ENCODE results near the gene KYAT1.

KYAT1 gene

DNA sequence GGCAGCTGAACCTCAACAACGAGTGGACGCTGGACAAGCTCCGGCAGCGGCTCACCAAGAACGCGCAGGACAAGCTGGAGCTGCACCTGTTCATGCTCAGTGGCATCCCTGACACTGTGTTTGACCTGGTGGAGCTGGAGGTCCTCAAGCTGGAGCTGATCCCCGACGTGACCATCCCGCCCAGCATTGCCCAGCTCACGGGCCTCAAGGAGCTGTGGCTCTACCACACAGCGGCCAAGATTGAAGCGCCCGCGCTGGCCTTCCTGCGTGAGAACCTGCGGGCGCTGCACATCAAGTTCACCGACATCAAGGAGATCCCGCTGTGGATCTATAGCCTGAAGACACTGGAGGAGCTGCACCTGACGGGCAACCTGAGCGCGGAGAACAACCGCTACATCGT lies 26.6 kb upstream of the KYAT1 start:
- DNase-seq (ENCODE audit: low spot score), result peak; percentile 36

DNA sequence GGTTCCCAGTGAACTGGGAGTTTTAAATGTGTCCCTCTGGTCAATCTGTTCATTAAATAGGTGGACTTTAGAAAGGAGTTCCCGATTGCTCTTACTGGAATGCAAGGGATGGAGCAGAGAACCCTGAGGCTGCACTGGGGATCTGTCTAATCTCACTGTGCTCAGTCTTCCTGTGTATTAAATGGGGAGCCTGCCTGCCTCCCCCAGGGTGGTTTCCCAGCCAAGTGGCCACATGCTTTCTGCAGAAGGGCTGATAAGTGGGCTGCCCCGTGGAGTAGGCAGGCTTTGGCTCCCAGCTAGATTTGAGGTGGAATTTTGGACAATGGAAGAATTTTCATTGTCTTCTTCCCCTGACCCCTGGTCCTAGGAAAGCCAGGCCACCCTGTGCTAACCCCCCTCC lies 25.0 kb upstream of the KYAT1 start:
- DNase-seq (ENCODE audit: low spot score), result no peak

DNA sequence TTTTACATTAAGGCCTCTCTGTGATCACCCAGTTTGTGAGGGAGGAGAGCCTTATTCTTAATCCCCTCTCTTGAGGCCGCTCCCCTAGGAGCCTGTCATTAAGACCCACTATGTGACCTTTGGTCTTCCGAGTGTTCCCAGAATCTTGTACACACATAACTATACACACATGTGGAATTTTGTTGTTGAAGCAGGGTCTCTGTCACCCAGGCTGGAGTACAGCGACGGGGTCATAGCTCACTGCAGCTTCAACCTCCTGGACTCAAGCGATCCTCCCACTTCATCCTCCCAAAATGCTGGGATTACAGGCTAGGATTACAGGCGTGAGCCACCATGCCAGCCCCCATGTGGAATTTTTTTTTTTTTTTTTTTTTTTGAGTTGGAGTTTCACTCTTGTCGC lies 24.2 kb upstream of the KYAT1 start:
- no peak for DNase-seq (ENCODE audit: low spot score)

DNA sequence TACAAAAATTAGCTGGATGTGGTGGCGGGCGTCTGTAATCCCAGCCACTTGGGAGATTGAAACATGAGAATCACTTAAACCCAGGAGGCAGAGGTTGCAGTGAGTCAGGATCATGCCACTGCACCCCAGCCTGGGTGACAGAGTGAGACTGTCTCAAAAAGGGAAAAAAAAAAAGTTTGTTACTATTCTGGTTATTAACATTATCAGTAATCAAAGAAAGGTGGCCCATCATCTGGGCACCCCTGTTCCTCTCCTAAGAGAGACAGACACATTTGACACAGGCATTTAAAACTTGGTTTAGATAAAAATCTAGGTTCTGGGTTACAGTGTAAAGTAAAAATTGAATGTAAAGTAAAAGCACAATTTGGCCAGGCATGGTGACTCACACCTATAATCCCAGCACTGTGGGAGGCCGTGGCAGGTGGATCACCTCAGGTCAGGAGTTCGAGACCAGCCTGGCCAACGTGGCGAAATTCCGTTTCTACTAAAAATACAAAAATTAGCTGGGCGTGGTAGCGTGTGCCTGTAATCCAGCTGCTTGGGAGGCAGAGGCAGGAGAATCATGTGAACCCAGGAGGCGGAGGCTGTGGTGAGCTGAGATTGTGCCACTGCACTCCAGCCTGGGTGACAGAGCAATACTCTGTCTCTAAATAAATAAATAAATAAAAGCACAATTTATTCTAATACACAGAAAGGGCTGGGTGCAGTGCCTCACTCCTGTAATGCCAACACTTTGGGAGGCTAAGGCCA lies 22.3 kb upstream of the KYAT1 start:
- no peak for DNase-seq (ENCODE audit: low spot score)

DNA sequence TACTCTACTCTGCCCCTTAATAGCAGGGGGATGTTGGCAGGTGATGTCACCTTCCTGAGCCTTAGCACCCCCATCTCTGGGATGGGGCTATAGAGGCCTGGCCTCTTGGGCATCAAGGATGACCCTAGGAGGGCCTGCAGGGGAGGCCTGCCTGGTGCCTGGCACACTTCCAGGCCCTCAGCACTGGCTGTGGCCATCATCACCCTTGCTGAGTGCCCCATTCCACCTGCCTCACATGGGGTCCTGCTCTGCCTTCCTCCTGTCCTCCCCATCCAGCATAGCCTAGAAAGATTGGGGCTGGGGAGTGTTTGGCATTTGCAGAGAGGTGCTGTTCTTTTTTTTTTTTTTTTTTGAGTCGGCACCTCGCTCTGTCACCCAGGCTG lies 21.3 kb upstream of the KYAT1 start:
- DNase-seq (ENCODE audit: low spot score), result no peak

DNA sequence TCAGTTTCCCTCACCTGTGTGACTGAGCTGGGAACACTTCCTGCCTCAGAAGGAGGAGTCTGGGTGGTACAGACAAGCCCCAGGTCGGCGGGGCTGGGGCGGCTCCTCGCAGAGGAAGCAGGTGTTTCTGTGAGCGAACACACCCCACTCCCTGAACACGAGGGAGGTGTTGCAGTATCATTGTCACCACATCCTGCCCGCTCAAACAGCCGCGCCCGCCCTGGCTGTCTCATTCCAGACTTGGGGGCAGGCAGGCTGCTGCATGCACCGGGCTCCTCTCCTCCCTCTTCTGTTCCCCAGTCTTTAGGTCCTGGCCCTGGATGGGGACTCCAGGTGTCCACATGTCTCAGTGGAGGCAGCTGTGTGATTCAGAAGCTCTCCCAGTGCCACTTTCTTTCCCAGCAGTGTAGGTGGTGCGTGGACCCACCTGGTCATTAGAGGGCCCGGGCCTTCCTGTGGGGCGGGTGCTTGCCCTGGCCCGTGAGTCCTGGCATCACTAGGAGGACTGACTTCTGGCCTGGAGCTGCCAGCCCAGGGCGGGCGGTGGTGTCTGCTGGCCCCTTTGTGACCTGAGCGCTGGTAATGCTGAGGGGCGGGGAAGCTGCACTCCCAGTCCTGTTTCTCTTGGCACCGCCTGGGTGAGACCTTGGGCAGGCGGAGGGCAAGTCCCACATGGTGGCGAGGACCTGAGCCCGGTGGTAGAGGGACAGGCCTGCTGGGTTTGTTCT lies 20.8 kb upstream of the KYAT1 start:
- no peak for DNase-seq (ENCODE audit: low spot score)

DNA sequence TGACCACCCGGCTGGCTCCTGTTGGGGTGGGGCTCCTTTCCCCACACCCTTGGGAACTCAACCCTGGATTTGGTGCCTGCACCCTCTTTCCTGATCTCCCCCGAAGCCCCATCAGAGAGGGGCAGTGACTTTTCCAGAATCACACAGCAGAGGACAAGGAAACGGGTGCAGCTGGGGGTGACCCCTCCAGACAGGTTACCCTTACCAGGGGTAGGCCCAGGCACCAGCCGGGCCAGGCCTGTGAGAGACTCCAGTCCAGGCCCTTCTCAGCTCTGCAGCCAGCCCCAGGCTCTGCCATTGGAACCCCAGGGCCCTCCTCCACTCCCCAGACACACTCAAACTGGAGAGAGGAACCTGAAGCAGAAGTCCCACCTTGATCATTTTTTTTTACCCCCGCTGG lies 20.1 kb upstream of the KYAT1 start:
- no peak for DNase-seq (ENCODE audit: low spot score)

DNA sequence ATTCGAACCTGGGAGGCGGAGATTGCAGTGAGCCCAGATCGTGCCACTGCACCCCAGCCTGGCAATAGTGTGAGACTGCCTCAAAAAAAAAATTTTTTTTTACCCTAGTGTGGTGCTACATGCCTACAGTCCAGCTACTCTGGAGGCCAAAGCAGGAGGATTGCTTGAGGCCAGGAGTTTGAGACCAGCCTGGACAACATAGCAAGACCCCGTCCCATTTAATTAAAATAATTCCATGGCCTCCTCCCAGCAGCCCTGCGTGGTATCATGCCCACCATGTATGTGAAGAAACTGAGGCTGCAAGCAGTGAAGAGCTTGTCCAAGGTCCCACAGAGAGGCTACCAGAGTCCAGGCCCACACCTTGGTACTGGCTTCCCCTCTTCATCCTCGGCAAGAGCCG lies 19.6 kb upstream of the KYAT1 start:
- no peak for DNase-seq (ENCODE audit: low spot score)

DNA sequence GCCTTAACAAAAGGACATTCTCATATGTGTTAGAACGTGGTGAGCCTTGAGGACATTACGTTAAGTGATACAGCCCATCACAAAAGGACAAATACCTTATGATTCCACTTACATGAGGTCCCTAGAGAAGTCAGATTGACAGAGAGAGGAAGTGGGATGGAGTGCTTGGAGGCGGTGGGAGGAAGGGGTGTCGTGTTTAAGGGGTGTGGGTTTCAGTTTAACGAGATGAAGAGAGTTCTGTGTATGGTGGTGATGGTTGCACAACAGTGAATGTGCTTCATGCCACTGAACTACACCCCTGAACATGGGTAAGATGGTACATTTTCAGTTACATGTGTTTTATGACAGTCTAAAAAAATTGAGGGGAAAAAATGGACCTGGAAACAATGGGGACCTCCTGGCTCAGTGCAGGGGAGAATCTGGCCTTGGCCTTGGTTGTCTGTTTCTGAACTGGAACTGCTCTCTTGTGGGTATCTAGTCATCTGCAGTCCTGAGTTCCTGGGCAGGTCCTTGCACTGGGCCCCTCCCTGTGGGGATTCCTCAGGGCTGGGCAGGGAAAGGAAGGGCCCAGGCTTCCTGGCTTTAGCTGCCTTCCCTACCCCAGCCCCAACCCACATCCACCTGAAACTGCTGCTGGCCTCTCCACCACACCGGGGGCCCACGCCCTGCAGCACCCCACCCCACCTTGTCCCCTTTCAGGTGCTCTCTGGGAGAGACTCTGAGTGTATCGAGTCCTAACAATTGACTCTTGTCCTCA lies 18.0 kb upstream of the KYAT1 start:
- no peak for DNase-seq (ENCODE audit: low spot score)

DNA sequence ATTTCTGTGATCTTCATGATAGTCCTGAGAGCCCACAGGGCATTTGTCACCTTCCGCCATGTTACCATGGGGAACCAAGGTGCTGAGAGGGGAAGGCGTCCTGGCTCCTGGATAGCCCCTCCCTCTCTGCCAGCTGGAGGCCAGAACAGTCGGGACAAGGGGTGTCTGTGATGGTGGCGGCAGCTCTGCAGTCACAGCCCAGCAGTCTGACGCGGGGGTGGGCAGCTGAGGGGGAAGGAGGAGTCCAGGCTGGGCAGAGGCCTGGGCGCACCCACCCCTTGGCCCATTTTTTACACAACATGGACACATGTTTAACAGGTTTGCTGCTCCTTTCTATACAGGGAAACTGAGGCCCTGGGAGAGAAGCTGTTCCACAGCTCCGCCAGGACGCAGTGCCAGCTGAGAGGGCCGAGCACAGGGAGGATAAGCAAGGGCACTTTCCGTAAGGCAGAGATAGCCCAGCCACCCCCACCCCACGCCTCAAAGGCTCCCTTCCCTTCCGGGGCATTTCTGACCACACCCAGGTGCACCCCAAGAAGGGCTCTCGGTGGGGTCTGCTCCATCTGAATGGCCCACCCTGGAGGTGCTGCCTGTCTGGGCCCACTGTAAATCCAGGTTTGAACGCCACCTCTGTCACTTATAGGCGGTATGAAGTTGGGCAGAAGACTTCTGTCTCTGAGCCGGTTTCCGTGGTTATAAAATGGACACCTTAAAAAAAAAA lies 17.3 kb upstream of the KYAT1 start:
- no peak for DNase-seq (ENCODE audit: low spot score)

DNA sequence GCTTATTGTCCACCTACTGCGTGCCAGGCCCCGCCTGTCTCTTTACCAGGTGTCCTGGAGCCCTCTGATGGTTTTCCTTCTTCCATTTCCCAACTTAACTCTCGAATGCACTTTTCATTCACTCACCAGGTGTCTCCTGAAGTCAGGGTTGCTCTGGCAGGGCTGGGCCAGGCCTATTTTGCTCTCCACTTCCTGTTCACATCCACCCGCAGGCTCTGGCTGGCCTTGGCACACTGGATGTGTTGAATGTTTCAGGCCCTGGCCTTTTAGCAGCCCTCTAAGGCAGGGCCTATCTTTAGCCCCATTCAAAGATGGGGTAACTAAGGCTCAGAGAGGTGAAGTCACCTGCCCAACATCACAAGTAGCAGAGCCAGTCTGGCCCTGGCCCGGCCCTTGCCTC lies 16.6 kb upstream of the KYAT1 start:
- DNase-seq (ENCODE audit: low spot score), result no peak

DNA sequence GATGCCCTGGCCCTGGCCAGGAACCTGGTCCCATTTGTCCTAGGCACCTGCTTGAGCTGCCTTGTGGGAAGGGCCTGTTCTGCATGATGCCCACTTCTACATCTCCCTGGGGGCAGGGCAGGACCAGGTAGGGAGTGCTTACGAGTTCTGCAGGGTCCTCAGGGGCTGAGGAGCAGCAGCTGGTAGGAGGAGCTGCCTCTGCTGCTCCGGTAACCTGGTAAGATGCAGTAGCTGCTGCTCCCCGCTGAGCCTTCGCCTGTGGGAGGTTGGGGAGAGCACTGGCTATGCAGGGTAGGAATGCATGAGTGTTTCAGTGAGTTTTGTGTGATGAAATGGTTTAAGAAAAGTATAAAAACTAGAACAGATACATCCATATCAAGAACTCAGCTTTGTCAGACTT lies 13.8 kb upstream of the KYAT1 start:
- DNase-seq (ENCODE audit: low spot score), result no peak

DNA sequence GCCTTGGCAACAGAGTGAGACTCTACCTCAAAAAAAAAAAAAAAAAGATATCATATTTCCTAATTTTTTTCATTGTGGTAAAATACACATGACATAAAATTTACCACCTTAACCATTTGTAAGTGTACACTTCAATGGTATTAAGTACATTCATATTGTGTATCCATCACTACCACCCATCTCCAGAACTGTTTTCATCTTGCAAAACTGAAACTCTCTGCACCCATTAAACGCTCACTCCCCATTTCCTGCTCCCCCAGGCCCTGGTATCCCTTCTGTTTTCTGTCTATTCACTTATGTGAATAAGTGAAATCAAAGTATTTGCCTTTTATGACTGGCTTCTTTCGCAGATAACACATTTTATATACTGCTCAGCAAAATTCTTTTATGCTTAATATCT lies 13.0 kb upstream of the KYAT1 start:
- no peak for DNase-seq (ENCODE audit: low spot score)

DNA sequence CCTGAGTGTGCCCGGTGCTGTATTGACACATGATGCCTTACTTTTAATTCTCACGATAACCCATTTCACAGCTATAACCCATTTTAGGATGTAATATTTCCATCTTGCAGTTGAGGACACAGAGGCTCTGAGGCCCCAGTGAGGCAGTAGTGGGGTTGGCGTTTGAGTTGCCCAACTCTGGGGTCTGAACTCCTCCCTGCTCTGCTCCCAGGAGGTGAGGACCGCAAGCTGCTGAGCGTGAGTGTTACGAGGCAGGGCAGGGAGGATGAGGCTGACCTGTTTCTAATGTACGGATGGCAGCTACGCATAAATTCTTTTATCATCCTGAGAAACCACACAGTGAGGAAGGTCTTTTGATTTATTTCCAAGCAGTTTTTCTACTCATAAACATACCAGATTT lies 11.6 kb upstream of the KYAT1 start:
- DNase-seq (ENCODE audit: low spot score), result no peak

DNA sequence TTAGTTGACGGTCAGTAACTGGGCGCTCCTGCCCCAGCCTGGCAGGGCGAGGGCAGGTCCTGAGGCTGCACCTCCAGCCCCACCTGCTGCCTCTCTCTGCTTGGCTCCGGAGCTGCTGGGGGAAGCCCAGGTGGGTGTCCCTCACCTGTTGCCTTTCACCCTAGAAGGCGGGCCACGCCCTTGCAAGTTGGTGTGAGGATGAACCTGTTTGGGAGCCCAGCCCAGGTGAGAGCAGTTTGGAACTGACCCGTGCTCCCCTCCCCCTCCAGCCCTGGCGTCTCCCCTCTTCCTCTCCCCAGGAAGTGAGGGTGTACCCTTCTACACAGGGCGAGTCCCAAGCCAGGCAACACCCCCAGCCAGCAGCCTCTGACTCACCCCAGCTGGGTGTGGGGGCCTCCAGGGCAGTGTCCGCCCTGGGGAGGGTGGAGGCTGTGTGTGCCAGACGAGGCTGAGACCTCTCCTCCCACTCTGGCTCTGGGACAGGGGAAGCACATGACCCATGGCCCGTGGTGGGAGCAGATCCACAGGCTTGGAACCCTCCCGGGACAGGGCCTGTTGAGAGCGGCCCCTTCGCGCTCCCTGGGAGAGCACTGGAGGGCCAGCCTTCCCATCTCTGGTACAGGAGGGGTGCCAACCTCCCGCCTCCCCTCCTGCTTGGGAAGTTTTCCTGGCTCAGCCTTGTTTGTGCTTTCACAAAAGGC lies 10.6 kb upstream of the KYAT1 start:
- DNase-seq (ENCODE audit: low spot score), result no peak

DNA sequence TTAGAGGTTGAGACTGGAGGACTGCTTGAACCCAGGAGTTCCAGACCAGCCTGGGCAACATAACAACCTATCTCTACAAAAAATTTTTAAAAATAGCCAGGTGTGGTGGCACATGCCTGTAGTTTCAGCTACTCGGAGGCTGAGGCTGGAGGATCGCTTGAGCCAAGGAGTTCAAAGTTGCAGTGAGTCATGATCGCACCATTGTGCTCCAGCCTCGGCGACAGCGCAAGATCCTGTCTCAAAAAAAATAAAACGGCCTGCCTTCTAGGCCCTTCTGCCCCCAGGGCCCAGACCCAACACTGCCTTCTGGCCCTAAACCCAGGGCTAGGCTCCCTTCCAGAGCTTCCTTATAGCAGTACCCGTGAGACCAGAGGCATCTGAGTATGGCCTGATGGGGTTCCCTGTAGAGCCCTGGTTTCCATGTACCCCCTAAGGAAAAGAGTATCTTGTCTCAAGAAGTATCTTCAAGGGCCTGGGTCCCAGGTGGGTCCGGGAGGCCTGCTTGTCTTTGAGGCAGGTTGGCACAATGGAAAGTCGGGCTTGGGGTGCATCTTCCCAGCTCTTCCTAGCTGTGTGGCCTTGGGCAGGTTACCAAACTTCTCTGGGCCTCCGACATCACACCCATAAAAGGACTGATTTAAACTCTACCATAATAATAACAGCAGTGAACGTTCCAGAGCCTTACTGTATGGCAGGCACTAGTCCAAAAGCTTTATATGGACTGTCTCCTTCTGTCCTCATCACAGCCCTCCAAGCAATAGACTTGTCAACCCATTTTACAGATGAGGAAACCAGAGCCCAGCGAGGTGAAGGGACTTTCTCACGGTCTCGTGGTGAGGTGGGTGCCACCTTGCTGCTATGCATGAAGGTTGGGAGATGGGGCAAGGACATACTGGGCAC lies 9.8 kb upstream of the KYAT1 start:
- DNase-seq (ENCODE audit: low spot score), result no peak

DNA sequence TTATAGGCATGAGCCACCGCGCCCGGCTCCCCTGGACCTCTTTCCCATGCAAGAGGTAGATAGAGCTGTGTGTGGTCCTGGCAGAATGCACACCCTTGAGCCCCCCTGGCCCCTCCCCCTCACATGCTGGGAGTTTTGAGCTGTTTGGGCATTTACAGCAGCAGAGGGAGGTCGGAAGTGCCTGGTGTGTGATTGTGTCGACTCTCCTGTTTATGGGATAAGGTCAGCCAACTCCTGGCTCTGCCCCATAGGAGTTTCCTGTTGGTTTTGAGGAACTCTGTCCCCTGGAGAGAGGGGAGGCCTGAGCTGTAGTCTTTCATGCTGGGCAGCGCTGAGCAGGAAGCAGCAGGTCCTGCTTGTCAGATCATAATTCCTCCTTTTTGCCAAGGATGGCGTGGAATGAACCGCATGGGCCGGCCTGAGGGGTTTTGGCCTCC lies 6.2 kb upstream of the KYAT1 start:
- no peak for DNase-seq (ENCODE audit: low spot score)

DNA sequence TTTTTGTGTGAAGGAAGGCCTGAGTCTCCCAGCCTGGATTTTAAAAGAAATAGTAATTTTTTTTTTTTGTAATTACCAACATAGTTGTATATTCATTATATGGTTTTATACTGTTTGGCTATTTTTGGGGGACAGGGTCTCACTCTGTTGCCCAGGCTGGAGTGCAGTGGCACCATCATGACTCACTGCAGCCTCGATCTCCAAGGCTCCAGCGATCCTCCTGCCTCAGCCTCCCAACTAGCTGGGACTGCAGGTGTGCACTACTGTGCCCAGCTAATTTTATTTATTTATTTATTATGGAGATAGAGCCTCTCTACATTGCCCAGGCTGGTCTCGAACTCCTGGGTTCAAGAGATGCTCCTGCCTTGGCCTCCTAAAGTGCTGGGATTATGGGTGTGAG lies 5.3 kb upstream of the KYAT1 start:
- DNase-seq (ENCODE audit: low spot score), result no peak

DNA sequence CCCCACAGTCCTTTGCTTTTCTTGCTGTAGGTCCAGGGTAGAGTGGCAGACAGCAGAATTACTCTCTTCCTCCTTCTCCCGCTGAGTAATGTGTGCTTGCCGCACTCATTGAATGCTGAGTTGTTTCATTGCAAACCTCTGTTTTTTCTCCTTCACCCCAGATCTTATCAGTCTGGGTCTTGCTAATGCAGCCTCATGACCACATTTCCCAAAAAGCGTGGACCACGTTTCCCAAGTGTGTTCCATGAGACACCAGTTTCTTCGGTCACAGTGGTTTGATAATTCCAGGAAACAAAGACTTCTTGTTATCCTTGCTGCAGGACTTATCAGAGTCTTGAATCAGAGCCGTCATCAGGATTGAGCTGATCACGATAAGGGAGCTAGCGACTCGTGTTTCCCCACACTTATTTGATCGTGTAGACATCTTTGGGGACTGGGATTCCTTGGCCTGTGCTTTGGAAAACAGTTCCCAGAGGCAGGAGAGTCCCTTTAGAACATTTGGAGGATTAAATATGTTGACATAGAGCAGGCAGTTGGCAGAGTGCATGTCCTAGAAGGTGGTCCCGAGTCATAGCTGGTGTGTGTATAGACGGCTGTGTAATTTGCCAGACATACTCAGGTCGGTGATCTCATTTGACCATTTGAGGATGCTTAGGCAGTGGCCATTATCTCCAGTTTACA lies 4.6 kb upstream of the KYAT1 start:
- no peak for DNase-seq (ENCODE audit: low spot score)

DNA sequence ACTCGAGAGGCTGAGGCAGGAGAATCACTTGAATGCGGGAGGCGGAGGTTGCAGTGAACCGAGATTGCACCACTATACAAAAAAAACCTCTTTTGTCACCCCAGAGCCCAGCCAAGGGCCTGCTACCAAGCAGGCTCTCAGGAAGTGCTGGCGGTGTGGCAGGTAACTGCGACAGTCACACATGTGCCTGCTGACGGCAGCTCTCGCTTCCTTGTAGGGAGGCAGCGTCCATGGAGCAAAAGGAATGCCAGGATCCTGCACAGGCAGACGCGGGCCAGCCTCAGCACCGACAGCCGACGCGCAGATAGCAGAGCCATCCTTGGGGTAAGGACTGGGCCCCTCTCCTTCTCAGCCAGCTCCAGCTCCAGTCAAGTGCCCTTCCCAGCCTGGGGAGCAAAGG lies 4.0 kb upstream of the KYAT1 start:
- DNase-seq (ENCODE audit: low spot score), result no peak

All from ecto neural progenitor cell (in vitro differentiated cells).